GM19023 (cell line): ENCODE results near the gene RERG.
"Not testable (repeated sequence)": the region's sequence is repeated elsewhere in the genome, so short reads cannot be mapped to it uniquely, and the experiment has no call there.

Source experiments
- ATAC-seq: cut with Tn5 transposase; IDR thresholded peaks from one replicate; pipeline ENCODE4 v1.9.1; 2021; ENCODE audit warnings: mild to moderate bottlenecking, moderate library complexity; ENCODE audit not compliant: unreplicated experiment

RERG gene

GRCh38 chr12:15151161-15152091, 69.8 kb downstream of the RERG start:
- ATAC-seq = no peak

- ATAC-seq = no peak
Measured at GRCh38 chr12:15146585-15146984, 74.6 kb downstream of the RERG start.

- no peak for ATAC-seq
Measured at GRCh38 chr12:15143467-15143866, 77.8 kb downstream of the RERG start.

DNA sequence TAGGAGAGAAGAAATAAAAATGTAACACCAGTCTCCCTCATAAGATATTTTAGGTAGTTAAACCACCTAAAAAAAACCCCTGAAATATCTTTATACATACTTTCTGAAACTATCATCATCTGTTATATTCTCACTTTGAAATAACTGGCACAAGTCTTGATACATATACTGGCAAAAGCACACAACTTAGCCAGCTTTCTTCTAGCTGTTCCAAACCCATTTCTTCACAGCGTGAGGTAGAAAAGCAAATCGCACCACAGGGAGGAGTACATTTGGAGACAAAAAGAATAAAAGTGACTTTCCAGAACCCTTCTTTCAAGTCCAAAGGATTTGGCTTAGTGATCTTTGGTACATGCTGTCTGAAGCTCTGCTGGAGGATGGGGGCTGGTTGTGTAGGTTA, 78.5 kb downstream of the RERG start:
- ATAC-seq = no peak

DNA sequence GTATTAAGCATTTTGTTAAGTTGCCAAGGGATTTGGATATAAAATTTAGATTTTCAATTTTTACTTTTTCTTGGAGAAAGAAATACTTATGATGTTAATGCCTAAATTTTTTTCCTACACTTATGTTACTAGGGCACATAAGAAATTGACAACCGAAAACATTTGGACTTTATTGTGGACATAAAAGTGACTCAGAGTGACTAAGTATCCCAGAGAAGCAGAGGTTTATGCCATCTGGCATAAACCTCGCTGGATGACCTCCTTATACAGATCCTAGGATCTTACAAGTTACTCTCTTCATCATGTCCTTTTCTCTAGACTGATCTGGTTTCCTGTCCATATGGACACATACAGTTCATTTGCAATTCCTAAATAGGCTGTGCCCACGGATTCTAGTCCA, 89.8 kb downstream of the RERG start:
- ATAC-seq = no peak

- no peak for ATAC-seq
Measured at GRCh38 chr12:15130541-15130940, 90.7 kb downstream of the RERG start.

GRCh38 chr12:15123401-15123800, 97.8 kb downstream of the RERG start:
- ATAC-seq = no peak

- ATAC-seq = no peak
Measured at GRCh38 chr12:15122344-15122743, 98.9 kb downstream of the RERG start.

DNA sequence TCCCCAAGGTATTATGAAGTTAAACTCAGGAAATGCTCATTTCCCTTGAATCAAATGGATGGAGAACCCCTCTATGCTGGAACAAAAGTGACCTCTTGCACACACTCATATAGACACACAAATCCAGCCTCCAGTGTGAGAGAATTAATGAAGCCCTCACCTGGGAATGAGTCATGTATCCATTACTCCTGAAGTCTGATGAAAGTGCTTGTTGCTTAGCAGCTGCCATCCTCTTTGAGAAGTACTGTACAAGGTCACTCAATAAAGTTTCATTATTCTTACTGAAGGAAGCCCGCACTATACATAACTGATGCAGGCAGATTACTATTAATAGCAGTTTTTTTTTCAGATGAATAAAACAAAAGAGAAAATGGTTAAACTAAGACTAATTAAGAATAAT, 102.3 kb downstream of the RERG start:
- ATAC-seq = no peak

DNA sequence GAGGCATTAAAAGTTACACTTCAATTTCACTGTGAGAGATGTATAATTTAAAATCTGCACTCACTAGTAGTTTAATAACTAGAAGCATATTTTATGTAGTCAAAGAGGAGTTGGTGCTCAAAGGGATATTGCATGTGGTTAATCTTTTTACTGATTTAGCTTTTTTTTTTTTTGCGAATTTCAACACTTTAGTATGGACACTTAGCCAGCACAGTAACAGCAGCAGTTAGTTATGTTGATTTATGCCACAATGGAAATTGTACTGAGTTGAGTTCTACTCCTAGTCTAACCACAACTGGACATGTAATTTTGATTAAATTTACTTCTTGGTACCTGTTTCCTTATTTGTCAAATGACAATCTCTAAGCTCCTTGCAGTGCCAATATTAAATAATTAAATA, 104.2 kb downstream of the RERG start:
- ATAC-seq = no peak

- no peak for ATAC-seq
Measured at GRCh38 chr12:15116086-15116485, 105.1 kb downstream of the RERG start.

DNA sequence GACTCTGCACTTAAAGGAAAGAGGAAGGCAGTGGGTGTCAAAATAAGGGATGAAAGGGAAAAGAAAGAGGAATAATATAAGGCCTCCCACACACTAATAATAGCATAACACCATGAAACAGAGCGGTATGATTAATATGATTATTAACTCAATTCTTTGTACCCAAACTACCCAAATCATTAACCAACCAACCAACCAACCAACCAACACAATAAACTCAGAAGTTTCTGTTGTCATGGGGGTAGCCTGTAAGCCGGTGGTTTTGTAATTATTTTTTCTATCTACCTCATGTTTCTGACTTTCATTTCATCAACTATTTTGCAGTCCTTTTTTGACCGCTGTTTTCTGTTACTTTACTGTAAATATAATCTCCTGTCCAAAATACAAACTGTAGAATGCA, 105.8 kb downstream of the RERG start:
- no peak for ATAC-seq

DNA sequence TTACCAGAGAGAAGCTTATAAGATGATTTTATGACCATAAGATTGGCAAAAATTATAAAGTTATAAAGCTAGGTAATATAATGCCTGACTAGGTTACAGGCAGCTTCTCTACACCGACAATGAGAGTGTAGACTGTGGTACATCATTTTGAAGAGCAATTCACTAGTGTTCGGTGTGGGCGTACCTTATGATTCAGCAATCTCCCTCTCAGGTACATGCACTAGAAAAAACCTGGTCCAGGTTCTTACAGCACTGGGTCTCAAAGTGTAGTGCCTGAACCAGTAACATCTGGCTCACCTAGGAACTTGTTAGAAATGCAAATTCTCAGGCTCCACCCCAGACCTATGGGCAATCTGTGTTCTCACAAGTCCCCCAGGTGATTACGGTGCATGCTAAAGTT, 106.7 kb downstream of the RERG start:
- no peak for ATAC-seq

- ATAC-seq = no peak
Measured at GRCh38 chr12:15092826-15093225, 128.4 kb downstream of the RERG start.

DNA sequence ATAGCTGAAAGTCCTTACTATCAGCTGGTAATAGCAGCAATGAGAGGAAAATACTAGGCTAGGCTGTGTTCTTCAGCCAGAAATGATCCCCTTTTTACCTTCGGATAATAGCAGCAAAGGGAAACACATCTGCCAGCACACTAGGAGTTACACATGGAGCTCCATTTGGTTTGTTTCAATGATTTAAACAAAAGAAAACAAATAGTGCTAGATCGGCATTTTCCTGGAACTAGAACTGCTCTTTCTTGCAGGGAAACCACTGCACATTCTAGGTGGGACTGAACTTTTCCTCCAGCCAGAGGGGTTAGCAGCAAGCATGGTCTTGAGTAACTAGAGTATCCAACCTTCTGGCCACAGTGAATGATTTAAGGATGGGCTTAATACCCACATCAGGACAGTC, 130.8 kb downstream of the RERG start:
- ATAC-seq = no peak

GRCh38 chr12:15088105-15088504, 133.1 kb downstream of the RERG start:
- no peak for ATAC-seq

GRCh38 chr12:15077751-15078150, 143.5 kb downstream of the RERG start:
- ATAC-seq = not testable (repeated sequence)

- no peak for ATAC-seq
Measured at GRCh38 chr12:15074351-15074750, 146.9 kb downstream of the RERG start.

- ATAC-seq = no peak
Measured at GRCh38 chr12:15059123-15059522, 162.1 kb downstream of the RERG start.
